GM10248 (cell line): ENCODE measurements around the gene HYI.

Experiments used
- CTCF ChIA-PET: fragments of 300-600 bp; sonication (Branson Sonifier 250); formaldehyde crosslinking; extraction: SDS; loops from one replicate; lab custom pipeline; 2021; ENCODE audit warnings: antibody characterized with exemption; lab: Yijun Ruan, JAX
- POLR2A ChIA-PET: fragments of 350-650 bp; sonication (Branson Sonifier 250); formaldehyde crosslinking; extraction: SDS; loops from one replicate; lab custom pipeline; 2020; ENCODE audit warnings: antibody characterized with exemption; lab: Yijun Ruan, JAX
- DNase-seq: peaks from one replicate; pipeline ENCODE4 v3.0.0; 2012; ENCODE audit errors: extremely low spot score
- CTCF ChIP-seq: IDR thresholded peaks from 2 replicates; pipeline ENCODE4 v1.5.1; 2012; ENCODE audit warnings: mild to moderate bottlenecking, low read depth; ENCODE audit errors: extremely low read depth, missing control alignments, control extremely low read depth

The HYI gene

DNA sequence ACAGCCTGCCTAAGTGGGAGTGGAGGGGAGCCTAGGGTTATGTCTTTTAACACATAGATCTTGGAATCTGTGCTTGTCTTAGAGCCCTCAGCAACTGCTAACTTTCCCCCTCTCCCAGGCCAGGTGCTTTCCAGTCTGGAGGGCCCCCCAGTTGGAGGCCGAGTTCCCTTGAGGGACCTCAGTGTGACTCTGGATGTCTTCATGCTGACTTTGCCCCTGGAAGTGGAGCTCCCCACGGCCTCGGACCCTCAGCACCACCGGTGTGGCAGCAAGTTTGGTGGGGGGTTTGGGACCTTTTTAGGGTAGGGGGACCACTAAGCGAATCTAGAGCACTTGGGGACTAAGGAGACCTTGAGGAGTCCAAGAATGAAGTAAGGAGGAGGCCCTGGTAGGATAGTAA is 22.9 kb downstream of the HYI start:
- DNase-seq, result no peak
- ChIA-PET POLR2A (no interaction called here), CTCF (interaction anchor here (1.6 kb wide), 1 partner anchor 41 kb away, joined by 3 read pairs; the partner anchor contains the start of genes MED8 and SZT2)
- TF ChIP-seq CTCF, result no peak

DNA sequence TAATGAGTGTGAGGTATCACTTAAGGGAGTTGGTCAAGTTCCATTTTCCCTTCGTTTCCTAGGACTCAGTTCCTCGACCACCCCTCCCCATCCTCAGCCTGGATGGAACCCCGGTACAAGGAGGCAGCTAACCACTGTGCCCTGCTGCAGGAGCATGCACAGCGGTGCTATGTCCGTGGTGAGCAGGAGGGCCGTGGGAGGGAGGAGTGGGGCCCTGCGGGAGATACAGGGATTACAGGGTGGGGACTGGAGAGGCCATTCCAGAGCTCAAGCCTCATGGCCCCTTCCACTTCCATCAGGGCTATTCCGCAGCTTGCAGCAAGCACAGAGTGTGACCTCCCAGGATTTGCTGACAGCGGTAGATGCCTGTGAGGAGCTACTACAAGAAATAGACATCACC is 25.8 kb downstream of the HYI start:
- DNase-seq, result no peak
- no peak for TF ChIP-seq CTCF
- CTCF ChIA-PET, result interaction anchor here (1.0 to 1.1 kb wide), 3 partner anchors 13 to 506 kb away, joined by 3 to 6 read pairs (median 3); partner anchors contain the start of gene ARTN
- POLR2A ChIA-PET, result no interaction called here

DNA sequence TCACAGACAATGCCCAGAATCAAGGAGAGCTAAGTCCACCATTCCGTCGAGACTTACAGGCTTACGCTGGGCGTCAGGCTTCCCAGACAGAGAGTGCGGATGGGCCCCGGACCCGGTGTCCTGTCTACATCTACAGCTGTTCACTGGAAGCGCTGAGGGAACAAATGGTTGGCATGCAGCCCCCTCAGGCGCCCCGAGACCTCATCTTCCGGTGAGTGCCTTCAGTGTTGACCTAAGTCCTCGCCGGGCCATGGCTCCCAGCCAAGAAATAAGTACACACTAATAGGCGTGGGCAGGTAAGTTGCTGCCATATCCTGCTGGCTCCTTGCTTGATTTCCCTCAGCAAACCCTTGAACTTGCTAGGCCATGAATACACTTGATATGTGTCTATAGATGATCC is 26.2 kb downstream of the HYI start:
- CTCF ChIA-PET, result interaction anchor here (1.1 kb wide), 3 partner anchors 11 to 201 kb away, joined by 3 to 6 read pairs (median 4); no protein-coding TSS in a partner anchor

GRCh38 chr1:43426221-43426620 is 27.5 kb downstream of the HYI start:
- ChIA-PET POLR2A (interaction anchor here (0.6 kb wide), 1 partner anchor 31 kb away, joined by 3 read pairs; no protein-coding TSS in a partner anchor), CTCF (interaction anchor here (0.6 to 2.7 kb wide), 3 partner anchors 11 to 30 kb away, joined by 3 to 11 read pairs (median 3); no protein-coding TSS in a partner anchor)
- no peak for DNase-seq
- TF ChIP-seq CTCF, result no peak

More for the DNA sequence above, 26.2 kb downstream of the HYI start:
- POLR2A ChIA-PET, result no interaction called here
- TF ChIP-seq CTCF, result no peak
- no peak for DNase-seq

DNA sequence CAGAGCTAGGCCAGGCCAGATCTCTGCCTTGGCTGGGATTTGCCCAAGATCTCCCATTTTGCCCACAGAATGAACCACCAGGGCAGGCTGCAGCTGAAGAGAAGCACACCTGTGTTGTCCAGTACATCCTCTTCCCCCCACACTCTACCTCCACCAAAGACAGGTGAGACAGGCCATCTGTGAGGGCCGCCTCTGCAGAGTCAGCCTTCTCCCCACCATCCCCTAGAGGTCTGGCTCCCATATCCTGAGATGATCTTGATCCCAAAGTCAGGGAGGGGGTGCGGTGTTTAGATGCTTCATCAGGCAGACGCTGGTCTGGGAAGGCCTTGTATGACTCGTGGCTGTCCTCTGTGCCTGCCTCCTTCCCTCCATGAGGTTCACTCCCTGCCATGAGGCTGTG is 28.7 kb downstream of the HYI start:
- TF ChIP-seq CTCF, result no peak
- ChIA-PET POLR2A (no interaction called here), CTCF (interaction anchor here (1.5 to 2.7 kb wide), 2 partner anchors 10 to 198 kb away, joined by 5 to 11 read pairs; no protein-coding TSS in a partner anchor)
- DNase-seq, result no peak

DNA sequence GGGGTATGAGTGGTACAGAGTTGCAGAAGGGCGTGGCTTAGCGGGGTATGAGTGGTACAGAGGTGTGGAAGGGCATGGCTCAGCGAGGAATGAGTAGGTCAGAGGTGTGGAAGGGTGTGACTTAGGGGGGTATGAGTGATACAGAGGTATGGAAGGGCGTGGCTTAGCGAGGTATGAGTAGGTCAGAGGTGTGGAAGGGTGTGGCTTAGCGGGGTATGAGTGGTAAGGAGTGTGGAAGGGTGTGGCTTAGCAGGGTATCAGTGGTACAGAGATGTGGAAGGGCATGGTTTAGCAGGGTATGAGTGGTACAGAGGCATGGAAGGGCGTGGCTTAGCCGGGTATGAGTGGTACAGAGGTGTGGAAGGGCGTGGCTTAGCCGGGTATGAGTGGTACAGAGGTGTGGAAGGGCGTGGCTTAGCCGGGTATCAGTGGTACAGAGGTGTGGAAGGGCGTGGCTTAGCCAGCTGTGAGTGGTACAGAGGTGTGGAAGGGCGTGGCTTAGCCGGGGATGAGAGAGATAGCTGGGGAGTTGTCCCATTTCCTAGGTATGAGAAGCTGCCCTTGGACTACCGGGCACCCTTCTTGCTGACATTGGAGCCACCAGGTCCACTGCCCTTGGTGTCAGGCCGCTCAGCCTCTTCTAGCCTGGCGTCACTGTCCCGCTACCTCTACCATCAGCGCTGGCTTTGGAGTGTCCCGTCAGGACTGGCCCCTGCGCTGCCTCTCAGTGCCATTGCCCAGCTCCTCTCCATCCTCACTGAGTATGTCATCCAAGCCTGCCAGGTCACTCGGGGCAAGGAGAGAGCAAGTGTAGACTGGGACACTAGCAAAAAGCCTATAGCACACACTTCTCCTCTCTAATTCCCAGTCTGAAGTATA is 29.8 kb downstream of the HYI start:
- ChIA-PET POLR2A (no interaction called here), CTCF (interaction anchor here (2.7 kb wide), 1 partner anchor 9 kb away, joined by 11 read pairs; no protein-coding TSS in a partner anchor)
- DNase-seq, result no peak

More for the DNA sequence above, 29.8 kb downstream of the HYI start:
- TF ChIP-seq CTCF, result no peak
